GM19438 (cell line): ENCODE measurements around the gene PARD3.

Experiments used
- ATAC-seq: cut with Tn5 transposase; IDR thresholded peaks from one replicate; pipeline ENCODE4 v1.9.1; 2021; ENCODE audit warnings: low read depth; ENCODE audit not compliant: unreplicated experiment

The PARD3 gene

GRCh38 chr10:34188221-34188620, 626.9 kb downstream of the PARD3 start:
- no peak for ATAC-seq

GRCh38 chr10:34187201-34187600, 627.9 kb downstream of the PARD3 start:
- ATAC-seq: no peak

DNA sequence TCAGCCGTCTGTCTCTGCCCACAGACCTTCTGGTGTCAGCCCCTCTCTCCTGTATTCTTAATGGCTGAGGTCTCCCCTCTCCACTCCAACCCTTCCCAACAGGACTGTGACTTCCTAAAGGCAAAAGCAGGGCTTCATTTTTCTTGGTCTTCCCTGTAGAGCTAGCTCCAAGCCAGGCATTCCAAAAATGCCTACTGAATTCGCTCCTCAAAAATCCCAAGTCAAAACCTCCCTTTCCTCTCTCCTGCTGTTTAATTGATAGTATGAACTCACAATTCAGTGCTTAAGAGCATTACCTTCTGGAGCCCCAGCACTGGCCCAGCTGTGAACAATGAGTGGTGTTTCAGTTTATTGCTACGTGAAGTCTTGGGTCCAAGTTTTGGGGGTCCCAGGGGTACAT, 628.4 kb downstream of the PARD3 start:
- no peak for ATAC-seq

DNA sequence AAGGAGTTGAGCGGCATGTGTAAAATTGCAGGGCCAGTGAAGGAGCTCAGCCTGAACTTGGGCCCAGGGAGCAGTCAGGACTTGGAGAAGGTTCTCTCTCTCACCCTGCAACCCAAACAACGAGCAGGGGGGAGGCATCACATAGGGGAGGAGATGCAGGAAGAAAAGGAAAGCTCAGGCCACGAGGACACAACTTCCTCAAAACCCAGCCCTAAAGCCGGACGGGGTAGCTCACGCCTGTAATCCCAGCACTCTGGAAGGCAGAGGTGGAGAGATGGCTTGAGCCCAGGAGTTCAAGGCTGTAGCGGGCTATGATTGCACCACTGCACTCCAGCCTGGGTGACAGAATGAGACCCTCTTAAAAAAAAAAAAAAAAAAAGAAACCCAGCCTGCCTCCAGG, 629.1 kb downstream of the PARD3 start:
- no peak for ATAC-seq

GRCh38 chr10:34184939-34185386, 630.1 kb downstream of the PARD3 start:
- ATAC-seq: no peak

- ATAC-seq: no peak
These were observed 630.7 kb downstream of the PARD3 start for GRCh38 chr10:34184397-34184796.

GRCh38 chr10:34183016-34183796, 631.9 kb downstream of the PARD3 start:
- no peak for ATAC-seq

DNA sequence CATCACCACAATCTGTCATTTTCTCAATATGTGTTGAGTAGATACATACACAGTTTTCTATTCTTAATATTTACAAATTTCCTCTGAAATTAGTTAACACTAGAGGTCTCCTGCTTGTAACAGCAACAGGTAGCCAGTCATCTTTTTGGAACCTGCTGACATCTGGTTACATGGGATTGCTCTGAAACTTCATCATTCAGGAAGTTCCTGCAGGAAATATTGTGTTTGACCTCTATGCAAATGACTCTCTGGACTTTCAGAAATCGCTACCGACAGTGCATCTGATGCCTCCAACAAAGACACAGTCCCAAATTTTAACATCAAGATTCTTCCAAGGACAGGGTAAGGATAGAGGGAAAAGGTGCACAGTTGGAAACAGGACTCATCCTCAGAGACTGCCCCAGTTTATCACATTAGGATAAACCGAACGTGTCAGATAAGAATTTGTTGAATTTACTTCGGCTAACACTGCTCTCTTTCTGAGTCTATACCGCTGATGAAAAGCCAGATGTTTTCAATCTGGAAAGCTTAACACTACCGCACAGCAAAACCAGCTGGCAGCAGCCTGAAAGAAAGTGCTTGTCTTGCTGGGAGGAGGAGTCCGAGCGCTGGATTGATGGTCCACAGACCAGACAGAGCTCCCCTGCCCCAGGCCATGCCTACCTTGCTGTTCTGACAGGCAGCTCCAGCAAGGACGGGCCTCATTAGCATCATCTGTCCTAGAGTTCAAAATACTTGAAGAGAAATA, 633.4 kb downstream of the PARD3 start:
- no peak for ATAC-seq

DNA sequence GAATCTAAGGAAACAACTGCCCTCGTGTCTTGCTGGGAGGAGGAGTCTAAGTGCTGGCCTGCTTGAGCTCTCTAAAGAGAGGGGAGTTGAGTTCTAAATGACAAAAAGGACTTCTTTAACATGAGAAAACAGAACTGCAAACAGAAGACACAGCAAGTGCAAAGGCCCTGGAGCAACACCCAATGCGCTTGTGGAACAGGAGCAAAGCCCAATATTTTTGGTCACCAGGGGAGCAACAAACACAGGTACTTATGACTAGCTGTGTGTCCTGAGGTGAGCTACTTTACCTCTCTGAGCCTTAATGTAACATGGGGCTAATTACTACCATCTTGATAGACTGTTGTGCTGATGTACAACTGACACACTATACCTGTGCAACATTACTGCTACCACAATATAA, 634.3 kb downstream of the PARD3 start:
- ATAC-seq: no peak

DNA sequence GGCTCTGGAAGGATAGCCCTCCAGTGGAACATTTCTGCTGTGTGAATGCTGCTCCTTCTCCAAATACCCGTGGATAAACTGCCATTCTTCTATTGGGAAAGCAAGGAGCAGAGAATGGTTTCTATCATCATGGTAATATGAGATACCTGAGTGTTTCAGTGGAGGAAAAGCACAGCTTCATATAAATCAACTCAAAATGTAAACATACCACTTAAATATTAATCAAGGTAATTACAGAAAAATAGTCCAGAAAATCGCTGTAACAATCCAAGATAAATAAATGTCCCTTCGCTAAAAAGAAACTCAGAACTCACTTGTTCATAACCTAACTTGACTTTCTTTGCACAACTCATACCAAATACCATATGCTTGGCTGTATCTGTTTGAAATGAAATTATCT, 635.8 kb downstream of the PARD3 start:
- no peak for ATAC-seq

DNA sequence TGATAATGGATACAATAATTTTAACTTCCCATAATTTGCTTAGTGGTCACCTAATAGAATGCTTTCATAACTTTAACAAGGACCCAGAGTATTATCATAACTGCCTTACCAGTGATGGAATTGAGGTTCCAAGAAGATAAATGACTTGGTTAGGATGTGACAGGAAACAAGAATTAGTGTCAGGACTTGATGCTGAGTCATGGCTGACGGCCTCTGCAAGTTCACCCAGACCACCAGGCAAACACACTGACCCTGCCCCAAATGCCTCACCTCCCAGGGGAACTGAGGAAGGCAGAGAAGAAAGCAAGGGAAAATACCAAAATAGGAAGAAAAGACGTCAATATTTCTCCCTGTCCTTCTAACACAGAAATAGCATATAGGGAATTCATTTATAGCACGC, 636.3 kb downstream of the PARD3 start:
- no peak for ATAC-seq

GRCh38 chr10:34178196-34178595, 636.9 kb downstream of the PARD3 start:
- ATAC-seq: no peak

DNA sequence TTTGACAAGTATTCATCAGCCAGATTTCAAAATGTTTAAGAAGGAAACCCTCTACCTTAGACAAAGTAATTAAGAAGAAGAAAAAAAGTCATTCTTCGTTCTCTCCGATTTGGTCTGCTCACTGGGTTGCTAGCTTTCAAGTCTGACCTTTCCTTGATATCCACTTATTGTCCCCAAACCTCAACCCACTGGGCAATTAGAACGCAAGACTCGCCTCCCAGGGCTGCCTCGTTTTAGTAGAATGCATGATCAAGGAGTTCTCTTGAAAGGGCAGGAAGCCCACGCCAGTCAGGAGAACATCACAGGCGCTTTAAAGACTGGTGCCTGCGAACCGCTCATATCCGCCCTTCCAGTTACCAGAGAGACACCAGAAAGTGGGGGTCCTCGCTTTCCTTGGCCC, 637.7 kb downstream of the PARD3 start:
- no peak for ATAC-seq

GRCh38 chr10:34176351-34176750, 638.7 kb downstream of the PARD3 start:
- ATAC-seq: no peak

DNA sequence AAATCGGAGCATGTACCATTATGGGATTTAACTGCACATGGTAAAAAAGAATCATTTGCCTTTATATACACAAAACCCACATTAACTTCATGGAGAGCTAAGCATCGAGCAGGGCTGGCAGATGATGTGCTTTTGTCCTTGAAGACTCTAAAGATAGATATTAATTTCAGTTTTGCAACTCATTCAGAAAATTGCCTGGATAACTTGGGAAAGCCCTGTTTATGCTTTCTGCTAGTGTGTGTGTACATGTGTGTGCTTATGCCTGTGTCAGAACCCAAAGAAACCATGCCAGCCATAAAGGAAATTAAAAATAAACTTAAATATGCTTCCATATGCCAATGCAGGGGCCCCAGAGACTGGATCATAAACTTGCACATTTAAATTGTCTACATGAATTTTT, 640.0 kb downstream of the PARD3 start:
- ATAC-seq: no peak

DNA sequence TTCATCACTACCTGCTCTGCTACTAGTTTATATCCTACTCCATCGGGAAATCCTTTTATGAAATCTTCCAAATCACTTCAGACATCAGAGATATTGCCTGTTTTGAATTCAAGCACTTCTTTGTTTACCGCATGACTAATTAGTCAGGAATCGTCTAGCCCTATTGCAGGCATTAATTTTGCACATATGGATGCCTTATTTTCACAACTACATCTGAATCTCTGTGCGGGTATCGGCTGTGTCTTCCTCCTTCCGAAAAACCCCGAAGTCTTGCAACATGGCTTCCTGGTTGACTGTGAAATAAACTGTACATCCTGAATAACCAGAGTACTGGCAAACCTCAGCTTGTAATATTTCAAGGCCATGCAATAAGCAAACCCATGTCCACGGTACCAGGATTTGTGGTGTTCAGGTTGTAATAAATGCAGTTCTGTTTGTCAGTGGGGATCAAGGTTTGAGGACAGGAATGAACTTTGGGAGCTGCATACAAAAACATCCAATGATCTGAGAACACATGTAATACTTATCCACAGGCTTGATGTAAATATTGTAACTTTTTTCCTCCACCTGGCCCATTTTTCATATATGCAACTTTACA, 642.1 kb downstream of the PARD3 start:
- ATAC-seq: no peak

DNA sequence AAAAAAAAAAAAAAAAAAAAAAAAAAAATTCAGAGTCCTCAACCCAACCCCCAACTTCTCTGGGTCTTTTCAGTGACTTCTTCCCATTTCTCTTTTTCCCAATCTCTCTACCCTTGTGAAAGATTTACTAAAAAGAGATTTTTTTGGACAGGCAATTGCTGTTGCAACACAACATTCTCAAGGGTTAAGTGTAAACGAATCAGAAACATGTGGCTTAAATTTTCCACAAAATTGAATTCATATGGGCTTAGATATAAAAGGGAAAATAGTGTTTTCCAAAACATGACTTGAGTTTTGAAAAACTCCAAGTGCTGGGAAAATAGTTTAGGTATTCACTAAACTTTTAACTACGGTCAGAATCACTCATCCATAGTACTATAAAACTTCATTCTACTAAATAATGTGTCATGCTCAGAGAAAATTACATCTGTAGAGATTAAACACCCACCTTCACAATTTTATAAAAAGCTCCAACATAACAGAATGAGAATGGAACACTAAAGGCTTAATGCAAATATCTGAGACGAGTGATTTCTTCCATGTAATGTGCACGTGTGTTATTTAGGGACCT, 643.1 kb downstream of the PARD3 start:
- ATAC-seq: no peak

DNA sequence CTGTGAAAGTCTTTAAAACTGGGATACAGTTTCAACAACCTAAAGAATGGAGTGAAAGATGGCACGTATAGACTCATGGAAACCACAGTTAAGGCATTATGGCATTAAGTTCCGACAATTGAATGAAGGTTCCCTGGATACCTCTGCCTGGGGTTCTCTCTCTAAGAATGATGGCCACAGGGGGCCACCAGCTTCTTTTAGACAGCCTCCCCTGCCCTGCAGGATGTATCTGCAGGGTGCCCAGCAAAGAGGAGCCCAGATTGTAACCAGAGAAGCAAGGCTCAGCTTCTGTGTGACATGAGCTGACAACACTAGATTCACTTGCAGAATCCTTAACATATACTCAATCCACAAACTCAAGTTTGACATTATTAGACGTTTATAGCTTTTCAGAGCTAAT, 645.4 kb downstream of the PARD3 start:
- ATAC-seq: no peak

- no peak for ATAC-seq
These were observed 646.0 kb downstream of the PARD3 start for GRCh38 chr10:34169131-34169530.

DNA sequence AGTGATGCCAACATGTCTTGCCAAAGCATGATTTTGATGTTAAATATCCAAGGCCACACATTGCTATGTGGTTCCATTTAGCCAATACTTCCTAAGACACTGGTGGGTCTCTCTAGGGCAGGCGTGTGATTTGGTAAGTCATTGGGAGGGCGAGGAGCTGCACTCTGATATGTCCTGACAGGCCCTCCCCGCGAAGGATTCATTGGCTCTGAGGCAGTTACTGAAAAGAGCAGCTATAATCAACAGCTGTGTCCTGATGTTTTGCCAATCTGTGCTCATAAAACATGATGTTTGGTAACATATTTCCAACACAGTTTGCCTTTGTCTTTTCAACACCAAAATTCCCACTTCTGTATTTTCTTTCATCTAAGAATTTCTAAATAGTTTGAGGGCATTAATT, 646.7 kb downstream of the PARD3 start:
- no peak for ATAC-seq

DNA sequence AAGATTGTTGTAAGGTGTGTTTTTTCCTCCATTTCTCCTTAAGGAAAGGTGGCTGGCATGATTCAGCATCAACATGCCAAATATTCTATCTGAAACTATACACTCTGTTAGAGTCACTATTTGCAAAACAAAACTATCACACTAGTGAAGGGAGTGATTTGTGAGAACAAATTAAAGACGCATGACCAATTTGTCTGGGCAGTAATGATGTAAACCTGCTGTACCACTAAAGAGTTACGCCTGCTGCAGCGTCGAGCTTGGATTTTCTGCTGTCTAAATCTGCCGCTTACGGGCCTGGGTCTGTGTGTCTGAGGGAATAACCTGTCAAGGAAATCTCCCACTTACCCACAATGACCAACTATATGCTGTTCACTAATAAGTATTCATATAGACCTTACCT, 648.3 kb downstream of the PARD3 start:
- ATAC-seq: no peak
